GM19239 (cell line): ENCODE measurements around the gene TBC1D23.
"Not testable (repeated sequence)": the region's sequence is repeated elsewhere in the genome, so short reads cannot be mapped to it uniquely, and the experiment has no call there.

Source experiments
- DNase-seq: peaks from one replicate; pipeline ENCODE4 v3.0.0; 2011; ENCODE audit warnings: low spot score; ENCODE audit not compliant: insufficient read length
- FAIRE-seq: peaks from 2 replicates; lab custom pipeline; 2011; peaks lifted over from hg19 to GRCh38; lab: Jason Lieb, UNC

Gene TBC1D23

DNA sequence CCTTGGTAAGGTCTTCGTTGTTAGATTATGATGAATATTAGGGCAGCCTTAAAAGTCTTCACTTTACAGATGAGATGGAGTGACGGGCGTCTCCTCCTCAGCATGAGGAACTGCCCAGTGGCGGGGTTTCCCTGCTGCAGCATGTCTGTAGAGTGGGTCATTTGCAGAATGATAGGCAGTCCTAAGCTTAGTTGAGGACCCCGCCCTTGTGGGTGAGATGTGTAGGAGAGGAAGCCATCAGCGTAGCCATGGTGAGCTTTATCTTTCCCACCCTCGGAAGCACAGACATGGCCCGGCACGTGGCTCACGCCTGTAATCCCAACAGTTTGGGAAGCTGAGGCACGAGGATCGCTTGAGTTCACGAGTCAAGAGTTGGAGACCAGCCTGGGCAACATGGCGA is 74.6 kb downstream of the TBC1D23 start:
- FAIRE-seq = no peak
- peak; percentile 33 for DNase-seq

DNA sequence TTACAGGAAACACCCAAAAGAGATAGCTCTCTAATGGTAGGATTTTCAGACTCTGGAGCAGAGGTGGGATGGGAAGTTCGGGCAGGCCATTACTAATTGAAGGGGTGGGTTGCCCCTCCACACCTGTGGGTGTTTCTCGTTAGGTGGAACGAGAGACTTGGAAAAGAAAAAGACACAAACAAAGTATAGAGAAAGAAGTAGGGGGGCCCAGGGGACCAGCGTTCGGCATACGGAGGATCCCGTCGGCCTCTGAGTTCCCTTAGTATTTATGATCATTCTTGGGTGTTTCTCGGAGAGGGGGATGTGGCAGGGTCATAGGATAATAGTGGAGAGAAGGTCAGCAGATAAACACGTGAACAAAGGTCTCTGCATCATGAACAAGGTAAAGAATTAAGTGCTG is 75.4 kb downstream of the TBC1D23 start:
- DNase-seq, FAIRE-seq: not testable (repeated sequence)

DNA sequence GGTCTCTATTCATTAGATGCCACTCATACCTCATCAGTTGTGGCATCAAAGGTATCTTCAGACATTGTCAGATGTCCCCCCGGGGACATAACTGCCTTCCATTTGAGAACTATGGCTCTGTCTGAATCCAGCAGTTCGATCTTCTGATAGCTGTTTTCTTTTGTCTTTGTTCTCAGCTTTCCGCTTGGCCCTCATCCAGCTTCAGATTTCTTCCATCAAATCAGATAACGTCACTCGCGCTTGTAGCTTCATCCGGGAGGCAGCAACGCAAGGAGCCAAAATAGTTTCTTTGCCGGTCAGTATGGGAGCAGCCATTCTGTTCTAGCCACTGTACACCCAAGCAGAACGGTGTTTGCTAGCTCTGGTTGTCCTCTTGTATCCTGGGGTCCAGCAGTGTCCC is 78.1 kb downstream of the TBC1D23 start:
- no peak for FAIRE-seq

DNA sequence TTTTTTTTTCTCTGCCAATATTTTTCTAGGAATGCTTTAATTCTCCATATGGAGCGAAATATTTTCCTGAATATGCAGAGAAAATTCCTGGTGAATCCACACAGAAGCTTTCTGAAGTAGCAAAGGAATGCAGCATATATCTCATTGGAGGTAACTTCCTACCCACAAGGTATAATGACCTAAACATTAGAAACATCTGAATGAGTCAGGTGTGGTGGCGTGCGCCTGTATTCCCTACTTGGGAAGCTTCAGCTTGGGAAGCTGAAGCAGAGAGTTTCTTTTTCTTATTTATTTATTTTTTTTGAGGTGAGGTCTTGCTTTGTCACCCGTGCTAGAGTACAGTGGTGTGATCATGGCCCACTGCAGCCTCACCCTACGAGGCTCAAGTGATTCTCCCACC is 79.0 kb downstream of the TBC1D23 start:
- no peak for DNase-seq
- no peak for FAIRE-seq

More for the DNA sequence above, 78.1 kb downstream of the TBC1D23 start:
- no peak for DNase-seq

DNA sequence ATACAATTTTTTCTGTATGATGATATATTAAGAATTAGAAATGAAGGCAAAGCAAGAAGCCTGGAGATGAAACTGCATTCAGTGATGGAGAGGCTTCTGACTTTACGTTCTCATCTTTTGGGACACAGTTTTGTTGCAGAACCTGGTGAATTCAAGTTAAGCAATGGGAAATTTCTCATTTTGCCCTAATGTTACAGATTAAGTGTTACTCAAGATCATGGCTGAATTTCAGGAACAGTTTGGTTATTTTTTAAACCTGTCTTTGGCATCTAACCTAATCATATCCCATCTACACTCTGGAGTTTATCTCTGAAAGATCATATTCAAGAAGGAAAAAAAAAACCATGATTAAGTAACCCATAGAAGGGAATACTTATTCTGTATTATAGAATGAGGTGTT is 79.7 kb downstream of the TBC1D23 start:
- no peak for FAIRE-seq
- DNase-seq = no peak

DNA sequence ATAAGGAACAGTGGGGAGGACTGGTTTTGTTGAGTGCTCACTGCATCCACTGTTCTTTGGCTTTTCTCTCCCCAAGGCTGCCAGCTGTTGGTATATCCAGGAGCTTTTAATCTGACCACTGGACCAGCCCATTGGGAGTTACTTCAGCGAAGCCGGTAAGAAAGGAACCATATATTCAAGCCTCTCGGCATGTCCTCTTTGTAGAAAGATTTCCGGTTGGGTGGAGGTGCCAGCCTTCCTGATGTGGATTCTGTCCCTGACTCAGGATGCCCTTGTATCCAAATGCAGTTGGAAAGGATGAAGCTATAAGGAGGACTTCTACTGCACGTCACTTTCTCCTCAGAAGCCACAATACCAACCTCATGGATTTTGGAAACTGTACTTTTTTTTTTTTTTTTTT is 87.9 kb downstream of the TBC1D23 start:
- no peak for FAIRE-seq
- no peak for DNase-seq

DNA sequence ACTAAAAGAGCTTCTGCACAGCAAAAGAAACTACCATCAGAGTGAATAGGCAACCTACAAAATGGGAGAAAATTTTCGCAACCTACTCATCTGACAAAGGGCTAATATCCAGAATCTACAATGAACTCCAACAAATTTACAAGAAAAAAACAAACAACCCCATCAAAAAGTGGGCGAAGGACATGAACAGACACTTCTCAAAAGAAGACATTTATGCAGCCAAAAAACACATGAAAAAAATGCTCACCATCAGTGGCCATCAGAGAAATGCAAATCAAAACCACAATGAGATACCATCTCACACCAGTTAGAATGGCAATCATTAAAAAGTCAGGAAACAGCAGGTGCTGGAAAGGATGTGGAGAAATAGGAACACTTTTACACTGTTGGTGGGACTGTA is 91.0 kb downstream of the TBC1D23 start:
- DNase-seq, FAIRE-seq: not testable (repeated sequence)

DNA sequence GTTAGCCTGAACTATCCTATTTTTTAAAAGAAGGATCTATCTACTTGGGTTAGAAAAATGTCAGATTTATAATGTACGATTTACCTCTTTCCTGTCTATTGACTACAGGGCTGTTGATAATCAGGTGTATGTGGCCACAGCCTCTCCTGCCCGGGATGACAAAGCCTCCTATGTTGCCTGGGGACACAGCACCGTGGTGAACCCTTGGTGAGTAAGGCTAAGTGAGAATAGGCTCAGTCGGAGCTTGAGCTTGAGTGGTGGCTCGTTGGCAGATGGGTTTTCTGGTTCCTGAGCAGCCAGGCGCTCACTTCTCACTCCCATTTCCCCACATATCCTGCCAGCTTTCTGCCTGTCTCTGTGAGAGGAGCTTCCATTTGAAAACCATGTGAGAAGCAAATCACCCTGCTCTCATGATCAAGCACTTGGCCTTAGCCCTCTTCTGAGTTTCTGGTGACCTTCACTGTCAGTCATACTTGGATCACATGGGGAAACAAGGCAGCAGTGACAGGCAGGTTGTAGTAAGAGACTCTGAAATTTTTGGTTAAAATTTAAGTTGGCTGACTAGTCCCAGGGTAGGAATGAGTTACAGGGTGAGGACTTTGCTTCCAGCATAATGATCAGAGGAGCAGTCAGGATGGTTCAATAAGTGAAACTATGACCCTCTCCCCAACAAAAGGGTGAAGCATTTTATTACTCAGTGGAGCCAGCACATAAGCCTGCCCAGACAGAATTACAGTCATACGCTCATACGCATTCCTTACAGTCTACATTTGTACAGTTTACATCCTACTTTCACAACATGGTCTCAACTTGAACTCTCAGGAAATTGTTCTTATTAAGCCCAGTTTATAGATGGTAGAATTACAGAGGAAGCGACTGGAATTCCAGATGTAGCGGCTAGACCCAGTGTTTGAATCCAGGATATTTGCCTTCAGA is 91.8 kb downstream of the TBC1D23 start:
- FAIRE-seq (no peak), DNase-seq (no peak)

DNA sequence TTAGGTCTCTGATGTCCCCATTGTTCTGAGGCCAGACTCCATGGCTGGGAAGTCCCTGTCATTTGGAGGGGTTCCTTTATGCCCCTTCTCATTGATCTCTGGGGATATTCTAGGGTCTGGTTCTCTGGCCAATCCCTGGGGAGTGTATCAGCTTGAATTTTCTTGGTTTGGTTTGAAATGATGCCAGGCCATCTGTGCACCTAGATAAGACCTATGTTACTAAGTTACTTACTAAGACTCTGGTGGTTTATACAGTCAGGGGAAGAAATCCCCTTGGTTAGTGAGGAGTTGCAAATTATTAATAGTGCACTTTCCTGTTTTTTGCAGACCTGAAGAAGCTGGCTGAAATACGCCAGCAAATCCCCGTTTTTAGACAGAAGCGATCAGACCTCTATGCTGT is 94.1 kb downstream of the TBC1D23 start:
- no peak for FAIRE-seq

DNA sequence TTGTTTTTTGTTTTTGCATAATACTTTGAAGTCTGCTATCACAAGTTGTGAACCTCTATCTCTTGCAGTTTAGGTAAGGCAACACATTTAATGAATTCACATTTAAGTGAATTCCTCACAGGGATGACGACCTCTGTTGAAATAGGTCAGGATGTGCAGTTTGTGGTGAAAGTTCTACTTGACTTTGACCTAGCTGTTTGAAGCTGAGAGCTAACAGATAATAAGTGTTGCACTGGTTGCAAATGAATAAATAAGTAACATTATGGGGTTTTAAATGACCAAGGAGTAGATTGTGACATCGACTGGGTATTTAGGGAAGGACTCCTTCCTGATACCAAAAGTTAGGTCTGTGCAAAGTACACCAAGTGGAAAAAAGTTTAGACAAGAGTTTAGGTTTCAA is 97.6 kb downstream of the TBC1D23 start:
- DNase-seq (no peak), FAIRE-seq (no peak)

More for the DNA sequence above, 94.1 kb downstream of the TBC1D23 start:
- DNase-seq = no peak

DNA sequence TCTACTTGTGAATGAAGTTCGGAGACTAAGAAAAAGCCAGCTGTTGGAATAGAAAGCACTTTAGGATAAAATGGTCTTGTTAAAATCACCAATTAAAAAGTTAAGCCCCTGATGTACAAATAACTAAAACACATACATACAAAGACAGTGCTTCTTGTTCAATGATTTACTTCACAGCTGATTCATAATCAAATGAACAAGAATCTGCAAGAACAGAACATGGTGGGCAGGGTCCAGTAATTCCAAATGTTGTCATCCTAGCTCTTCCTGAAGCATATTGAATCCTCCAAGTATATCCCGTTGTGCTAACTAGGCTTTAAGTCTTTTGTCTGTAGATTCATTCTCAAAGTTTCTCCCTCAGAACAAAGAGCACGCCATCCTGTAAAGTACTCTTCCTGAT is 98.2 kb downstream of the TBC1D23 start:
- DNase-seq = no peak
- FAIRE-seq = no peak

DNA sequence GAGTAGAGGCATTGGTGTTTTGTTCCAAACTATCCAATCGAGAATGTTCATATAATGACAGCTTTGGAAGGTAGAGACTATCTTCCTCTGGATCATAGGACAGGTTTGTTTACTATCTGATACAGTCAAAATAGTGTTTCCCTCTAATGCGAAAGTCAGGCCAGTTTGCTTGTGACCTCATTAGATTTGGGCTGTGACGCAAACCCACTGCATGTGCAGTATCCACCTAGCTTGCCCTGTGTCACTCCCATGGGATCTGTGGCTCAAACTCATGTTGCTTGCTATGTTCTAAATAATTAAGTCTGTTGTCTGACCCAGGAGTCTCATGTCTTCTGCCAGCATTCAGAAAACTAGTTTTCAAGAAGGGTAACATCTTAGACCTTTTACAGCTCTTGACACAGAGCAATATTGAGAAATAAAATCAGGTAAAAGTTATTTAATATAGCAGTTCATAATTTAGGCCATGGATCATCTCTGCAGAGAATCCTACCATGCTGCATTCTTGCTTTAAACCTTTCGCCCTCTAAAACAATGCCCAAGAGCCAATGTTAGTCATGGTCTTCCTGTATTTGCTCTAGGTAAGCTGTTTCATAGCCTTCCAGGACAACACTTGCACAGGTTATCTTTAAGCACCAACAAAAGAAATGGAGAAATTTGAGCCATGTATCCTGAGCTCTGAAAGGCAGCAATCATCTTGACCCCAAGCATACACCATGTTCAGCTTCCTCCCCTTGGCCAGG is 100.1 kb downstream of the TBC1D23 start:
- DNase-seq (no peak), FAIRE-seq (no peak)

DNA sequence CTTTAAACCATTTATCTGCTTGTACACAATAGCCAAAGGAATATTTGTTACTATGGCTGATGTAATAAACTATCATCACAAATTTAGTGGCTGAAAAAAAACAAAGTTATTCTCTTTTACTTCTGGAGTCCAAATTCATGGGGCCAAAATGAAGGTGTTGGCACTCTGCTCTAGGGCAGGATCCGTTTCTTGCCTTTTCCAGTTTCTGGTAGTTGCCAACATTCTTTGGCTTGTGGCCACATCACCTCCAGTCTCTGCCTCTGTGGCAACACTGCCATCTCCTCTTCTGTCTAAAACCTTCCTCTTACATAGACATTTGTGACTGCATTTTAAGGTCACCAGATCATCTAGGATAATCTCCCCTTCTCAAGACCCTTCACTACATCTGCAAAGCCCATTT is 101.1 kb downstream of the TBC1D23 start:
- FAIRE-seq (no peak), DNase-seq (no peak)

DNA sequence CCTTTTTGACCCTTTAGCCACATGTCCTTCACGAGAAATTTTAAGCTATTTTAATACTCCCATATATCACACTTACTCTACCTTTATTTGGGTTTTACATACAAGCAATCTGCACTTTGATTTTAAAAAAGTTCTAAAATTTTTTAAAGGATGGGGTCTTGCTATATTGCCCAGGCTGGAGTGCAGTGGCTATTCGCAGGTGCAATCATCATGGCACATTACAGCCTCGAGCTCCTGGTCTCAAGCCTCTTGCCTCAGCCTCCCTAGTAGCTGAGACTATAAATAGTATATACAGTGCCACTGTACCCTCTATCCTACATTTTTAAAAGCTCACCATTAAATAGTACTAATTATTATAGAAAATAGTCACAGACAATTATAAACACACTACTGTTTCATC is 103.6 kb downstream of the TBC1D23 start:
- FAIRE-seq = no peak
- no peak for DNase-seq

DNA sequence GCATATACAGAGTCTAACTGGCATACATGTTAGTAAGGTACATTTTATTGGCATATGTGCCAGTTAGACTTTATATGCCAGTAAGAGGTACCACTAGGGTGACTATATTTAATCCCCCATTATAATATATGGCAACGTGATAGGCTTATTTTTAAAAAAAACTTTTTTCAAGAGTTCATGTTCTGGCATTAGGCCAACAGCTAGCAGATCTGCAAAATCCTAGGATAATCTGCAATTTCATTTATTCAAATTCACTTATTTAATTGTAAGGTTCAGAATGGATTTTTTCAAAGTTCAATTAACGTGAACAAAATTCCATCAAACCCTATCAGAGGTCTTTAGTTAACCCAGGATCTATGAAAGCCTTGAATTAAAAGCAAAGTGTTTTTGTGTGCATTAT is 105.6 kb downstream of the TBC1D23 start:
- DNase-seq = no peak

DNA sequence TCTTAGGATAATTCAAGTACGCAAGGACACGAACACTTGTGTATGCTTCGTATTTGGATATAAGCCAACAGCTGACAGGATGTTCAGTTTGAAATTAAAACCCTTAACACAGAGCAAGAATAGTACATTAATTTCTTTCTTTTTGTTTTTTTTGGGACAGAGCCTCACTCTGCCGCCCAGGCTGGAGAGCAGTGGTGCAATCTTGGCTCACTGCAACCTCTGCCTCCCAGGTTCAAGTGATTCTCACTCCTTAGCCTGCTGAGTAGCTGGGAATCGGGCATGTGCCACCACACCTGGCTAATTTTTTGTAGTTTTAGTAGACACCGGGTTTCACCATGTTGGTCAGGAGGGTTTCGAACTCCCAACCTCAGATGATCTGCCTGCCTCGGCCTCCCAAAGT is 107.6 kb downstream of the TBC1D23 start:
- no peak for FAIRE-seq
- no peak for DNase-seq

More for the DNA sequence above, 105.6 kb downstream of the TBC1D23 start:
- FAIRE-seq = no peak

DNA sequence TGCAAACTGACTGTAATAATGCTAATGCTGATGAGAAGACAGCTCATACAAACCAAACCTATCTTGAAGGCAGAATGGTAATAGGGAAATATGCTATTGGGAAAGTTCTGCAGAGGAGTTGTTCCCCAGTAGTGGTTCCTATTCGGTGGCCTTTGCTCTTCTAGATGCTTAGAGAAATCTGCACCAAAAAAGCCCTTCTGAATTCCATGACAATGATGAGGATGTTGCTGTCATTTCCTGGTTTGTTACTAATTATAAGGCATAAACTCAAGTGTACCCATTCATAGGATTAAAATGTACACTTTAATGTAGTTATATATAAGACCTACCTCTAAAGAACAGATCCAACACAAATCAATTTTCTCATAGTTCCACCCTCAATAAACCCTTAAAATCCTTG is 110.0 kb downstream of the TBC1D23 start:
- DNase-seq (no peak), FAIRE-seq (no peak)

DNA sequence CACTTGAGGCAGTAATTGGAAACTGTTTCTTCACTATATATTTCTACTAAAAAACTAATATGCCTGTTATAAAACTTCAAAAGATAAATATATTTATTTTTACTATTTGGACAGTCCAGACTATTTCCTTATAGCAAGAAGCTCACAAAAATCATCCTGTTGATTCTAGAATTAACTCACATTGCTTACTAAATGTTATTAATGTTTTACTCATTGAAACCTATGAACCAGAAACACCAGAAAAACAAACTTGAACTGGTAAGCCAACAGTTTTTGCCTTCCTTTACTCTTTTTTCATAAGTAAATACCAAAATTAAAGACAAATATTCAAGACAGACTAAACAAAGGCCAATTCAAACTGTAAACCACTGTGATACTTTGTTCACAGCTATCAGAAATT is 113.7 kb downstream of the TBC1D23 start:
- FAIRE-seq (no peak), DNase-seq (no peak)
